NCI-H1436 treated with DMSO at 0.1 percent for 48 hours (cell line): Measurements from ENCODE around the gene HS6ST3.
"Not testable (repeated sequence)": the region's sequence is repeated elsewhere in the genome, so short reads cannot be mapped to it uniquely, and the experiment has no call there.

Experiments used
- DNase-seq: peaks from one replicate; lab custom pipeline; 2025; lab: John Stamatoyannopoulos, UW

The HS6ST3 gene

GRCh38 chr13:96734499-96734898 is 644.6 kb downstream of the HS6ST3 start:
- no peak for DNase-seq

DNA sequence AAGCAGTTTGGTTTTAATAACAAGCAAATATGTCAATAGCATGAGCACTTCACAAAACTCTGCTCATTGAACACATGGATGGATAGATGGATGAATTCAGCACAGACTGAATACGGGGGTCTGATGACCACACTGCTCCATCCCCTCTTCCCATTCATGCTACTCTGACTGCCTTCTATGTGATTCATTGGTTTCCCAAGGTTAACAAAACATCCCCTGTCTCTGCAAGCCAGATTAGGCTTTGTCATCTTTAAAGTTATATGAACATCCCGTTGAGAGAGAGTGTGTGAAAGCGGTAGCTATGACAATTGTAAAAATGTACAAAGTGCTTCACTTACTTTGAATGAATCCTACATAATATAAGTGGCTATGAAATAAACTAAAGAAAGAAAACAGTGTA is 651.9 kb downstream of the HS6ST3 start:
- no peak for DNase-seq

DNA sequence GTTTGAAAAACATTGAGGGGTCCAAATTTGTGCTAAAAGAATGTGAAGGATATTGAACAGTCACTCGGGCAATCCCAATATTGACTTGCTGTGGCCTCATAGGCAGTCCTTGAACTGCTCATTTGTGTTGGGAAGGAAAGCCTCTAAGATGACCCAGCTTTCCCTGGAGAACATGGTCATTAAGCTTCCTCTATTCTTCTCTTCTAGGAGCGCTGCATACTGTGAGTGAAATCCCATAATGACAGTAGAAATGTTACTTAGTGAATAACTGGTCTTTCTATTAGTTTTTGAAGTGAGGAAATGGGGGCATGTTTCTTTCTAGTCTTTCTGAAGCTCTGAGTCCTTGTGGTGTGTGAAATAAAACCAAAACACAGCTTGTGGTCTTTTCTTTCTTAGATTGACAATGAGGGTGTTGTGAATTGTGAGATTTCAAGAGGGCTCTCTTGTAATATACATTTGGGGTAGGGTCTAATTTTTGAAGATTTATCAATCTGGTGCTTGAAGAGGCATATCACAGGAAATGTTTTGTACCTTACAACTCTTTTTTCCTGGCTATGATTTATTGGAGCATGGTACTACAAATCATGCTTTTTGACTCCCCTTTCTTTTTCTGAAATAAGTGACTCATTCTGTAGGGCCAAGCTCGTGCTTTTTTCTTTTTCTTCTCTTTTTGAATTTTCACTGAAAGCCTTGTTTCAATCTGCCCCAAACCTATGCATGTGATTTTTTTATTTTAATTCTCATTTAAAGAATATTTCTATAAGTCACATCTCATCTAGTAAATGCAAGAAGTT is 653.6 kb downstream of the HS6ST3 start:
- no peak for DNase-seq

DNA sequence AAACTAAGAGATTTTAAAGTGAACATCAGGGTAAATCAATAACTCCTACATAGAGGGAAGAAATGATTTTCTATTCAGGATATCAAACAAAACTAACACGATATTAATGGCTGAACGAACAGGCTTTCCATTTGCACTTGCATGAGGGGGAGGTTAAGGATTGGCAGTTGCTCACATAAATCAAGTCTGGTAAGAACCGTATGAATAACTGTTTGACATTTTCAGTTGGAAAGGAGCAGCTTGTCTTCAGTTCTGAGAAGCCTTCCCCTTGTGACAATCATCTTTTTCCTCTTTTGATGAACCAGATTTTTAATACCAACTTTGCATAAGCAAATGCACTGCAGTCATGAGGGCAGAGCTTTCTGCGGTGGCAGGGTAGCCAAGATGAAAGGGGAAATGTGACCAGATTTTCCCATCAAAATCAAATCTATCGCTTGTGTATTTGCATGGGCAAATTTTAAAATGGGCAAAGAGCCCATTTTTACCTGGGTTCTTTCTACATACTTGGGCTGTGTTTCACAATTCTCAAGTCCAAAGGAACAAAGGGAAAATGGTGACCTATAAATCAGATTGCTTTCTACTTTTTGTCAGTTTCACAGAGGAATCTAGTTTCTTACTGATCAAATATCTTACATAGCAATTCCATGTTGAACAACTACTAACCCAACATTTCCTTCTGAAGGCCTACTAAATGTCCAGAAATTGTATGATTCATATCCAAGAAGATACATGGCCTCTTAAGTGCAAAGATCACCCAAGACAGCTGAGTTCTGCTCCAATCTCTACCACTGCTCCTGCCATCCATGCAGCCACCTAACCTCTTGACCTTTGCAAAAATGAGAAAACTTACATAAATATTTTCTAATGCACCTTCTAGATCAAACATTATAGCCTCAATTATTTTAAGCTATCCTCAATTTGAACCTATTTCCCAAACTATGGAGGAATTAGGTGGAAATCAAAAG is 654.7 kb downstream of the HS6ST3 start:
- DNase-seq: no peak

DNA sequence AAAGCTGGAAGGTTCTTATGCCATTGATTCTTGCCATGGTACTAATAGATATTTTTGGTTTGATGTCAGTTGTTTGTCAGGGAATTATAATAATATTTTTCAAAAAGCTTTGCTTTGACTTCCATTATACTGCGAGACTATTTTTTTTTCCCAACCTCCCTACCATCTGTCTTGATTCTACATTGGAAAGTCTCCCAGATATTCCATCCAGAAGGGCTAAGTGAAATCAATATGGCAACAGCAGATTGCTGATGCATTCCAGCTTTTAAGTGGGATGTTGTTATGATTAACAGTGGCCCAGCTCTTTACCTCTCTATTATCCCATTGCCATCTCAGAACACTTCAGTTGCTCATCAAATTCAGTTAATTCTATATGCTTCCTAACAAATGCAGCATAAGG is 657.0 kb downstream of the HS6ST3 start:
- DNase-seq: no peak

DNA sequence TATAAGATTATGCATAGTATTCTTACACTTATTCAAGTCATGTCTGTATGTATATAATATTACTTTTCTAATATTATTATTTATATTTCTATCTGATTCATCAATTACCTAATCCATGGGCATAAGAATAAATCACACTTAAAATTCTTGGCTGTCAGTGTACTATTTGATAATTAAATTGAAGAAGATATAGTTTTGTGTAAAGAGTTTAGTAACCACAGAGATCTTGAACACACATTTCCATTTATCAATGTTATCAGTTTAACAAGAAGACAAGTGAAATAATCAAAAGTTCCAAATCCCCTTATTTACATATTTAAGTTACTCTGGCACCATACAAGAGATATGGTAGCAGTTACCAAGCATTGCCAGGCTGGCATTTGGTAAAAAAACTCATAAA is 659.9 kb downstream of the HS6ST3 start:
- no peak for DNase-seq

- DNase-seq: no peak
Measured at GRCh38 chr13:96751089-96751488, 661.2 kb downstream of the HS6ST3 start.

DNA sequence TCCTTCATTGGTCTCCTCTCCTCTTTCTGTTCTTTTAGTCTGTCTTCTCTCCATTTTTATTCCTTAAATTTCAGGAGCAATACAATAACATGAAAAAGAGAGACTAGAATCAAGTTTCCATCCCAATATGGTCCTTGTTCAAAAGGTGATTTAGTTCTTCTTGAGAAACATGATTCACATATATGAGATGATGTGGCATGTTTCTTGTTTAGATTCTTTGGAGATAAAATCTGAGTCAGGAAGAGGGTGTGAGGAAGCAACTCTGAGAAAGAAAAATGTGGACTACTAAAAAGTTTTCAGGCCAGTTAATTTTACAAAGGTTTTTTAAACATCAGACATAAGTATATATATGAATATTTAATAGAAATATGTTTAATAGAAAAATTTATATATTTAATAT is 673.0 kb downstream of the HS6ST3 start:
- DNase-seq: no peak

DNA sequence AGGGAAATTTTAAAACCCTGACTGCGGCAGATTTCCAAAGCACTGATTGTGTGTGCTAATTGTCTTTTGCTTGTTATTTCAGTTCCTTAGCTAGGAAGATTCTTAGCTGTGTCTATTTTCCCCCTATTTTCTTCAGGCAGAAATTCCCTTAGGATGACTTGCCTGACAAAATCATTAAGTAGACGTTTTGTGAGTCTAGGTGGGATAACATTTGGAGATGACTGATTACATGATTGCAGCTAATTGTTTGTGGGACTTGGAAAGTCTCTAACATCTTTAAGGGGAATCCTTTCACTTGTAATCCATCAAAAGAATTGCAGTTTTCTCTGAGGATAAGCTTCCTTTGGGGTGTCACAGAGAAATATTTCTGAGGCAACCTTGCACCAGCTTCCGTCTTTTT is 676.4 kb downstream of the HS6ST3 start:
- DNase-seq: no peak

DNA sequence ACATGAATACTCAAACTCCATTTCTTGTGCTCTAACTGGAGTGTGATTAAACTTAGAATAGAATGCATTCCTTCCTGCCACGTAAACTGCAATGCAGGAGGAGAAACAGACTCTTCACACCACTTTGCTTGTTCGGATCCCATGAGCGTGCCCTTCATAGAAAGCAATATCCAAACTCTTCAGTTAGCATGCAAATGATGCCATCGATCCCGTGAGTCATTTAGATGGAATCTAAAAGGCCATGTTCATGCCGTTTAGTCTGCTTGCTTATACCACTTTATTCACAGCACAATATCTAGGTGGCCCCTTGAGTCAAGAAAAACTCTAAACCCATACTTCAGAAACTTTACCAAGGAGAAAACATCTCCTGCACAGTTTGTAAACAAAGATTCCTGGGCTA is 678.6 kb downstream of the HS6ST3 start:
- DNase-seq: no peak

DNA sequence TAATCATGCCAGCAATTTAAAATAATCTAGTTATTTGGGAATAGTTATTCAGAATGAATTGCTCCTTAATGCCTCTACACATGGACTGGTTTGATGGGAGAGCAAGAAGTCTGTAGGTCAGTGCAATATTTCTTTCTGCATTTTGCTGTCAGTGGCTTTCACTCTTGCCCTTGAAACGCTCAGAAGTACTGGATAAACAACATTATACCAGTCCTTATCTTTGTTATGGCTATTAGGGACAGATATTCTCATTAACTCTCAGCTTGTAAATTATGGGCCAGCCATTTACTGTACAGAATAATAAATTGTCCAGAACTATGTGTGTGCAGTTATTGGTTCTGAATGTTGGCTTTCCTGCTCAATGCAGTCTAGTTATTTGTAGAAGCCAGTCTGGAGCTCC is 680.0 kb downstream of the HS6ST3 start:
- DNase-seq: no peak

- DNase-seq: no peak
Measured at GRCh38 chr13:96771486-96772367, 681.8 kb downstream of the HS6ST3 start.

- DNase-seq: no peak
Measured at GRCh38 chr13:96772426-96772825, 682.5 kb downstream of the HS6ST3 start.

DNA sequence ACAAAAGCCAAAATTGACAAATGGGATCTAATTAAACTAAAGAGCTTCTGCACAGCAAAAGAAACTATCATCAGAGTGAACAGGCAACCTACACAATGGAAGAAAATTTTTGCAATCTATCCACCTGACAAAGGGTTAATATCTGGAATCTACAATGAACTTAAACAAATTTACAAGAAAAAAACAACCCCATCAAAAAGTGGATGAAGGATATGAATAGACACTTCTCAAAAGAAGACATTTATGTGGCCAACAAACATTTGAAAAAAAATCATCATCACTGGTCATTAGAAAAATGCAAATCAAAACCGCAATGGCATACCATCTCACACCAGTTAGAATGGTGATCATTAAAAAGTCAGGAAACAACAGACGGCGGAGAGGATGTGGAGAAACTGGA is 688.4 kb downstream of the HS6ST3 start:
- DNase-seq: not testable (repeated sequence)

DNA sequence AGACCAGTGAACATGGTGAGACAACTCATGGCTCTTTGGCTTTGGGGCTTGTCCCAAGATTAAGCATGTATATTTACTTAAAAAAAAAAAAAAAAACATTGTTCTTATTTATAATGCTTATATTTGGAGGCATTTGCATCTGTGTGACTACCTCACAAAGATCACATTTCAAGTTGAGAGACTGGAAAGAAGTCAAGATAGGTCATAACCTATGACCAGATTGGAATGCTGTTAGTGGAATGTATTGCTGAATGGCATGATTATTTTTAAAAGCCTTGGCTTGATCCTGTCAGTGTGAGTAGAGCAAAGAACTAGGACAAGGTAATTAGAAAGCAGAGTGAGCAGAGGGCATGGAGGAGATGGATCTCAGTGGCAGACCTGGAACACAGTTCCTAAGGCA is 689.8 kb downstream of the HS6ST3 start:
- DNase-seq: no peak

DNA sequence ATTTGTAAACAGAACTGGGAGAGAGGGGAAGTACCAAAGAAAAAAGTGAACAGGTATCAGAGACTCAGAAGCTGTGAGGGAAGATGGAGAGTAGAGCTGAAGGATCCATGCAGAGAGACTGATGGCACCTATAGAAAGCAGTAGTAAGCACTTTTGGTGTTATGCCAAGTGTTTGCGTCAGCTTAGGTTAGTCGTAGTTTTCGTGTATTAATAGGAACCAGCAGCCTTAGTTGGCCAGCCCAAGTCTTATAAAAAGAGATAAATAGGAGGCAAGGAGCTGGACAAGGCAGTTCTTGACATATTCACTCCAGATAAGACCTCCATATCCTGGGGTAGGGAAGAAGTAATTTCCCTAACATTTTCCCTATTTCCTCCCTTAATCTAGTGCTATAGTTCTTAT is 690.2 kb downstream of the HS6ST3 start:
- no peak for DNase-seq

DNA sequence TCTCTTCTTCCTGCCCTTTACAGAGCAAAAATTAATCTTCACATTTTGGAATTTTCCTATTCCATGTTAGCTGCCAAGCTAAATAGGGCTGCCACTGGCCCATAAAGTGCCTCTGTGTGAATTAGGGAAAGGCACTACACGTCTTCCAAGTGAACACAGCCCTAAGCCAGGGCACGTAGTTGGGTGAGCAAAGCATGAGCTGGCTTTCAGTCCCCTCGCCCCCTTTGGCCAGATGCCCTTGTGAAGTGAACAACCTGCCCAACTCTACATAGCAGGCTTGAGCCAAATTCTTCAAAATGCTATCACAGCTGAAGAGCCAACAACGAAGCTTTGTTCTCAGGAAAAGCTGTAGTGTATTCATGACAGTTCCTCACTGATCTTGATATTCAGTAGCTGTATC is 691.2 kb downstream of the HS6ST3 start:
- no peak for DNase-seq

DNA sequence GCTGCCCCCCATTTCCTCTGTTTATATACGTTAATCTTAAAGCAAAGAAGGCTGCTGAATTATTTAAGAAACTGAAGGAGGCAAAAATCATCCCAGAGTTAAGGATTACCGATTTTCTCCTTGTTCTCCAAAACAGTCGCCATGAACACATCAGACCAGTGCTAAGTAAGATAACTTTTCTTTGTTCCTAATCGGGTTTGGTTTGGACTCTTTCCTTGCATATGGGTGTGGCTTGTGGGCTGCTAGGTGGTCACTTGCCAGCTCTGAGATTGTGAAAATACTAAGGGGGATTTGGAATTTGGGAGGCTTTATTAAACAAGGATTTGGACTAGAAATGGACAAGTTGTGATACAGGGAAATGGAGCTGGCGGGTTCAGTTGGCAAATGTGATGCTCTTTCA is 692.3 kb downstream of the HS6ST3 start:
- no peak for DNase-seq

DNA sequence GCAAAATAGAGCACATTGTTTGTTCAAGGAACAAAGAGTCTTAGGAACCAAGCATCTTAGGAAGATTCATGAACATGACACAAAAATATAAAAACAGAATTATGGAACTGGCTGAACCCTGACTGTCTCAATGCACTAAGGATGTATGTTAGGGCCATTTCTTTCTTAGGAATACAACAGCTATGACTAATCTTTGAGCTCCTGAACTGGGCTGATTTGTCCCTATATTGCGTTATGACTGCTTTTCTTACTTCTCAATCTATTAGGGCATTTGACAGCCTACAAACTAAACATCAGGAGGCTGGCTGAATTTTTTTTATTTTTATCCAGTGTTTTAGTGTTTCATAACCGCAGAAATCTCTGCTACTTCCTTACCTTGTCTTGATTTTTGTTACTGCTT is 693.1 kb downstream of the HS6ST3 start:
- DNase-seq: no peak

DNA sequence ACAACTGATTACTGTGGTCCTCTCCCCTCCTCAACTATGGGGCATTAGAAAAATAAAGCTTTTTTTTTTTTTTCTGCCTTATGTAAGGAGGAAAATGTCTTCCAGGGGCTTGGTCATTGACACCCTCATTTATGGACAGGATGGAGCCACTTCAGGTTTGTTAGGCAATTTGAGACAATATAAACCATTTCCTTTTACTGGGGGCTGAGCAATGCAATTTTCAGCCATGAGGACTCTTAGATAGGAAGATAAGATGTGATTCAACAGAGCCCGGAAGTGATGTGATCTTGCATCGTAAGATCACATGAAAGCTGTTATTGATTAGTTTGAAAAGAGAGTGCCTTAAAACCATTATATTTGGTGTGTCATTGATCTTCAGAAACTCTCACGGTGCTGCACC is 693.6 kb downstream of the HS6ST3 start:
- no peak for DNase-seq

DNA sequence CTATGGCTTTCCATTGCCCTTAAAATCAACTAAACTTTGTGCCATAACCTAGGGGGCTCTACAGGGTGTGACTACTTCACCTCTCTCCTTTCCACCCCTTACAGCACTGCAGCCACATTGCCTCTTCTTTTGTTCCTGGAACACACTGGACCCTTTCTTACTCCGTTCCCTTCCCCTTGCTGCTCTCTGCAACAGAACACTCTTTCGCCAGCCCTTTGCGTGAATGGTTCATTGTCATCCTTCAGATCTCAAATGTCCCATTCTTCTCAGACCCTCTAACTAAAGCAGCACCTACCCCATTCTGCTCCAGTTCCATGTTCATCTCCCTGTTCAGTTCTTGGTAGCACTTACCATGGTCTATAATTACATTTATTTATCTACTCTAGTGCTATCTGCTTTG is 696.1 kb downstream of the HS6ST3 start:
- no peak for DNase-seq

- DNase-seq: no peak
Measured at GRCh38 chr13:96792188-96792587, 702.3 kb downstream of the HS6ST3 start.
